ENCODE measurements around the gene CMC2.

CMC2 gene

DNA sequence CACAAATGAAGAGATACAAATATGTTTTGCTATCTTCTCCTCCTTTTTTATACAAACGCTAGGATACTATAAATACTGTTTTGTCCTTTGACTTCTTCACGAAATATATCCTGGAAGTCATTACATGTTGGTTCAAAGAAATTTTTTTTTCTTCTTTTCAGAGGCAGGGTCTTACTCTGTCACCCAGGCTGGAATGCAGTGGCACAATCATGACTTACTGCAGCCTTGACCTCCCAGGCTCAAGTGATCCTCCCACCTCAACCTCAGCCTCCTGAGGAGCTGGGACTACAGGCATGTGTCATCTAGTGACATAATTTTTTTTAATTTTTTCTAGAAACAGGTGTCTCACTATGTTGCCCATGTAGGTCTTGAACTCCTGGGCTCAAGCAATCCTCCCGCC, 16.1 kb downstream of the CMC2 start:
- H3K36me3 ChIP-seq (ENCODE audit: control insufficient read depth, insufficient read depth, low read length): no peaks in the 10 kb centered on the region
- no peaks in the 10 kb centered on the region for H3K27me3 ChIP-seq (ENCODE audit: control insufficient read depth, insufficient read depth, low read length)
- H3K9me3 ChIP-seq (ENCODE audit: control insufficient read depth, low read length): no peaks in the 10 kb centered on the region
- no peak overlapping the region for H3K4me3 ChIP-seq (ENCODE audit: low read depth, low read length)
- H3K4me1 ChIP-seq: no peaks in the 10 kb centered on the region
- H2AFZ ChIP-seq: no peak overlapping the region
- H3K9ac ChIP-seq: no peak overlapping the region
- no peak overlapping the region for H3K27ac ChIP-seq
- no peak overlapping the region for H3K4me2 ChIP-seq (ENCODE audit: low read length)
- TF ChIP-seq, protein P1, sequence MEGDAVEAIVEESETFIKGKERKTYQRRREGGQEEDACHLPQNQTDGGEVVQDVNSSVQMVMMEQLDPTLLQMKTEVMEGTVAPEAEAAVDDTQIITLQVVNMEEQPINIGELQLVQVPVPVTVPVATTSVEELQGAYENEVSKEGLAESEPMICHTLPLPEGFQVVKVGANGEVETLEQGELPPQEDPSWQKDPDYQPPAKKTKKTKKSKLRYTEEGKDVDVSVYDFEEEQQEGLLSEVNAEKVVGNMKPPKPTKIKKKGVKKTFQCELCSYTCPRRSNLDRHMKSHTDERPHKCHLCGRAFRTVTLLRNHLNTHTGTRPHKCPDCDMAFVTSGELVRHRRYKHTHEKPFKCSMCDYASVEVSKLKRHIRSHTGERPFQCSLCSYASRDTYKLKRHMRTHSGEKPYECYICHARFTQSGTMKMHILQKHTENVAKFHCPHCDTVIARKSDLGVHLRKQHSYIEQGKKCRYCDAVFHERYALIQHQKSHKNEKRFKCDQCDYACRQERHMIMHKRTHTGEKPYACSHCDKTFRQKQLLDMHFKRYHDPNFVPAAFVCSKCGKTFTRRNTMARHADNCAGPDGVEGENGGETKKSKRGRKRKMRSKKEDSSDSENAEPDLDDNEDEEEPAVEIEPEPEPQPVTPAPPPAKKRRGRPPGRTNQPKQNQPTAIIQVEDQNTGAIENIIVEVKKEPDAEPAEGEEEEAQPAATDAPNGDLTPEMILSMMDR (IDR thresholded peaks at IDR 0.05): no peak
- peaks cover 13% of the 10 kb centered on the region for H3K79me2 ChIP-seq

DNA sequence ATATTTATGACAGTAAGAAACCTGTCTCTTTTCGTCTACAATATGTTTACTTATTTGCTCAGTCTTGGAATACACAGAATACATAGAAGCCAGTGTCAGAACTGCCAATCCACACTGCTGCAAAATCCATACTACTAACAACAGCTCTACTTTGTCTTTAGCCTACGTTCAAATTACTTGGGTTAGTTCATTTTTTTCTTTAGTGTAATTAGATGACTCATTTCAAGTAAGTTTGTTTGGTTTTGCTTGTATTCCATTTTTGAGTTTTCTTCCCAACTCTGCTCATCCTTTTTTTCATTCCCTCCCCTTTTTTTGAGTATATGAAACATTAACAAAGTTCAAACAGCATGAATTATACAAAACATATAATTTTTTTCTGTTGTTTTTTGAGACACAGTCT, 16.9 kb downstream of the CMC2 start:
- Histone ChIP-seq H3K4me3 (ENCODE audit: low read depth, low read length) (no peak overlapping the region), H3K9me3 (ENCODE audit: control insufficient read depth, low read length) (no peaks in the 10 kb centered on the region), H2AFZ (no peak overlapping the region), H3K79me2 (peaks cover 9% of the 10 kb centered on the region), H3K4me1 (no peaks in the 10 kb centered on the region), H3K9ac (no peak overlapping the region), H3K36me3 (ENCODE audit: control insufficient read depth, insufficient read depth, low read length) (no peaks in the 10 kb centered on the region), H3K4me2 (ENCODE audit: low read length) (no peak overlapping the region), H3K27ac (no peak overlapping the region), H3K27me3 (ENCODE audit: control insufficient read depth, insufficient read depth, low read length) (no peaks in the 10 kb centered on the region)
- TF ChIP-seq, protein P1 (IDR thresholded peaks at IDR 0.05): no peak

DNA sequence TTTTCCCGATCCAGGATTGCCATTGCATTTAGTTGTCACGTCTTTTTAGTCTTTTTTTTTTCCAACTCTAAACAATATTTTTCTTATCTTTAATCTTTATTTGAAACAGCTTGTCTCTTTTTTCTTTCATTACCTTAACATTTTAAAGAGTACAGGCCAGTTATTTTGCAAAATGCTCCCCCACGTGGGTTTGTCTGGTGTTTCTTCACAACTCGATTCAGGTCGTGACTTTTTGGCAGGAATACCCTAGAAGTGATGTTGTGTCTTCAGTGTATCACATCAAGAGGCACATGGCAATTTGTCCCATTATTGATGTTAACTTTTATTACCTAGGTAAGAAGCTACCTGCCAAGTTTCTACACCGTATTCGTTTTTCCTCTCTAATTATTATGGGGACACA, 17.9 kb downstream of the CMC2 start:
- Histone ChIP-seq H3K4me1 (no peaks in the 10 kb centered on the region), H3K9ac (no peak overlapping the region), H2AFZ (no peak overlapping the region)

DNA sequence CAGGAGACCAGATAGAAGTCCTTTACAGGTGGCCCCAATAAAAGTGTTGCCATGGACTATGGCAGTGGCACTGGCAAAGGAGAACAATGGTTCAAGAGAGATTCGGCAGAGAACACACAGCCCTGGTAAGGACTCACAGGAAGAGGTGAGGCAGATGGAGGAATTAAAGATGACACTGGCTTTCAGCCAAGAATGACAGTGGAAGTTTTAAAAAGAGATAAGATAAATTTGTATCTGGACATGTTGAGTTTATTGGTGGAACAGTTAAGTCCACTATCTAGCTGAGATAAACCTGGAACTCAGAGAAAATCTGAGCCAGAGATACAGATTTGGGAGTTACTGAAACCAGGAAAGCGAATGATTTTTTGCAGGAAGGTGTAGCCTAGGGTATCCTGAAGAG, 20.1 kb downstream of the CMC2 start:
- Histone ChIP-seq H3K36me3 (ENCODE audit: control insufficient read depth, insufficient read depth, low read length) (no peaks in the 10 kb centered on the region), H3K4me1 (no peaks in the 10 kb centered on the region), H3K27me3 (ENCODE audit: control insufficient read depth, insufficient read depth, low read length) (no peaks in the 10 kb centered on the region), H3K9ac (no peak overlapping the region), H3K27ac (no peak overlapping the region), H3K9me3 (ENCODE audit: control insufficient read depth, low read length) (no peaks in the 10 kb centered on the region), H3K4me3 (ENCODE audit: low read depth, low read length) (no peak overlapping the region), H2AFZ (no peak overlapping the region), H3K79me2 (peaks cover 9% of the 10 kb centered on the region), H3K4me2 (ENCODE audit: low read length) (no peak overlapping the region)
- TF ChIP-seq, protein P1 (IDR thresholded peaks at IDR 0.05): no peak

More for the DNA sequence above, 17.9 kb downstream of the CMC2 start:
- no peak overlapping the region for H3K4me3 ChIP-seq (ENCODE audit: low read depth, low read length)
- no peaks in the 10 kb centered on the region for H3K36me3 ChIP-seq (ENCODE audit: control insufficient read depth, insufficient read depth, low read length)
- no peaks in the 10 kb centered on the region for H3K9me3 ChIP-seq (ENCODE audit: control insufficient read depth, low read length)
- no peak overlapping the region for H3K4me2 ChIP-seq (ENCODE audit: low read length)
- H3K79me2 ChIP-seq: peaks cover 9% of the 10 kb centered on the region
- no peak overlapping the region for H3K27ac ChIP-seq
- H3K27me3 ChIP-seq (ENCODE audit: control insufficient read depth, insufficient read depth, low read length): no peaks in the 10 kb centered on the region
- TF ChIP-seq, protein P1 (IDR thresholded peaks at IDR 0.05): no peak

DNA sequence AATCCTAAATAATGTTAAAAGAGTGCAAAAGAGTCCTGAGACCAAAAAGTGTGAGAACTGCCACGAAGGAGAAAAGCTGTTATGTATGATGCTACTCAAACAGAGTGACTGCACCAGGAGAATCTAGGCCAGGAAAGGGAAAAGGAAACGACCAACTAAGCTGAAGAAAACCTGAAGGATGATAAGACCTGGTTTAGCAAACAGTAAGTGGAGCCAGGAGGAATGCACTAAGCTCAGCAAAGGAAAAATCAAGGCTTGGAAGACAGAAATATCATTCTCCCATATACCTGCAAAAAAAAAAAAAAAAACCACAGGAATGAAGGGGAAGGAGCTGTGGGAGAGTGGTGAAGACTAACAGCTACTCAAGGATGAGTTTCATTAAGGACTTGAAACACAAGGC, 21.1 kb downstream of the CMC2 start:
- H2AFZ ChIP-seq: no peak overlapping the region
- TF ChIP-seq, protein P1 (IDR thresholded peaks at IDR 0.05): no peak
- no peak overlapping the region for H3K27ac ChIP-seq
- no peak overlapping the region for H3K4me2 ChIP-seq (ENCODE audit: low read length)
- peaks cover 5% of the 10 kb centered on the region for H3K79me2 ChIP-seq
- H3K27me3 ChIP-seq (ENCODE audit: control insufficient read depth, insufficient read depth, low read length): no peaks in the 10 kb centered on the region
- H3K4me1 ChIP-seq: no peaks in the 10 kb centered on the region
- no peaks in the 10 kb centered on the region for H3K9me3 ChIP-seq (ENCODE audit: control insufficient read depth, low read length)
- no peak overlapping the region for H3K9ac ChIP-seq
- H3K4me3 ChIP-seq (ENCODE audit: low read depth, low read length): no peak overlapping the region
- H3K36me3 ChIP-seq (ENCODE audit: control insufficient read depth, insufficient read depth, low read length): no peaks in the 10 kb centered on the region

Data from parathyroid adenoma (tissue), 2 donors.